K562 (cell line): ENCODE results near the gene STON1. TPM values are rescaled to one million over a fixed set of nuclear protein-coding genes. Genes with fewer than 3 reads are reported as not detected.

Source experiments
- BMI1 ChIP-seq: fragments of 150-350 bp; IDR thresholded peaks from 2 replicates; pipeline ENCODE4 v1.6.1; 2014; ENCODE audit warnings: low read length
- EWSR1 ChIP-seq: fragments of 450-650 bp; IDR thresholded peaks from 2 replicates; pipeline ENCODE4 v1.6.1; 2018; ENCODE audit warnings: borderline replicate concordance, mild to moderate bottlenecking, low read depth, moderate library complexity; ENCODE audit not compliant: partially characterized antibody
- FOSL1 ChIP-seq: fragments of 200-800 bp; sonication (Bioruptor generic); conservative IDR thresholded peaks from 2 replicates; pipeline ENCODE4 v1.6.1; 2016; ENCODE audit warnings: missing genetic modification characterization, missing compliant biosample characterization
- FOXO4 ChIP-seq: fragments of 450-650 bp; formaldehyde crosslinking; IDR thresholded peaks from 2 replicates; pipeline ENCODE4 v1.4.0; 2020; ENCODE audit warnings: mild to moderate bottlenecking, moderate library complexity
- GABPB2 ChIP-seq: fragments of 250-450 bp; sonication (Bioruptor Pico); conservative IDR thresholded peaks from 2 replicates; pipeline ENCODE4 v1.5.1; 2021; ENCODE audit warnings: mild to moderate bottlenecking
- LEF1 ChIP-seq: fragments of 450-650 bp; IDR thresholded peaks from 2 replicates; pipeline ENCODE4 v1.6.1; 2016; ENCODE audit warnings: mild to moderate bottlenecking
- MEF2A ChIP-seq: IDR thresholded peaks from 2 replicates; pipeline ENCODE4 v1.6.1; 2011; ENCODE audit warnings: low read depth, mild to moderate bottlenecking, low read length, moderate library complexity; ENCODE audit not compliant: control insufficient read depth
- NFE2L1 ChIP-seq: fragments of 450-650 bp; IDR thresholded peaks from 2 replicates; pipeline ENCODE4 v1.6.1; 2016; ENCODE audit warnings: missing genetic modification characterization, low read depth, mild to moderate bottlenecking, missing compliant biosample characterization, moderate library complexity, borderline replicate concordance
- NFRKB ChIP-seq: fragments of 450-650 bp; IDR thresholded peaks from 2 replicates; pipeline ENCODE4 v1.6.1; 2016; ENCODE audit warnings: low read depth
- PML ChIP-seq: IDR thresholded peaks from 2 replicates; pipeline ENCODE4 v1.6.1; 2012; ENCODE audit warnings: low read length, inconsistent platforms
- RCOR1 ChIP-seq, 2 experiments: IDR thresholded peaks; 2 replicates each; pipeline ENCODE4 v1.6.1; 2012; ENCODE audit warnings: low read depth in 2 of 2, low read length in 2 of 2, borderline replicate concordance in 1 of 2, improper control_type of control experiment in 1 of 2
- REST ChIP-seq, 2 experiments: fragments of 450-650 bp; formaldehyde crosslinking in 1 of 2; IDR thresholded peaks; 2 replicates each; pipeline versions ENCODE4 v1.4.0 to v1.6.1; 2014 to 2020; ENCODE audit warnings: mild to moderate bottlenecking in 2 of 2, borderline replicate concordance in 1 of 2, low read depth in 1 of 2
- SMAD1 ChIP-seq: fragments of 150-350 bp; IDR thresholded peaks from 2 replicates; pipeline ENCODE4 v1.6.1; 2014; ENCODE audit warnings: low read length, low read depth; ENCODE audit not compliant: partially characterized antibody
- SOX6 ChIP-seq: fragments of 450-650 bp; IDR thresholded peaks from 2 replicates; pipeline ENCODE4 v1.6.1; 2014; ENCODE audit warnings: mild to moderate bottlenecking
- TAF1 ChIP-seq: IDR thresholded peaks from 2 replicates; pipeline ENCODE4 v1.6.1; 2011; ENCODE audit warnings: mild to moderate bottlenecking, low read length, moderate library complexity; ENCODE audit not compliant: insufficient read depth, control insufficient read depth, severe bottlenecking; ENCODE audit errors: extremely low read depth
- ZFP30 ChIP-seq: fragments of 250-450 bp; sonication (Bioruptor Pico); IDR thresholded peaks from 2 replicates; pipeline ENCODE4 v1.8.0; 2022; ENCODE audit warnings: moderate library complexity, mild to moderate bottlenecking, inconsistent platforms, borderline replicate concordance
- ZNF24 ChIP-seq: fragments of 450-650 bp; IDR thresholded peaks from 2 replicates; pipeline ENCODE4 v1.6.1; 2016
- ZNF431 ChIP-seq: sonication (generic); formaldehyde crosslinking; IDR thresholded peaks from 2 replicates; pipeline ENCODE4 v1.8.0; 2022; ENCODE audit warnings: mild to moderate bottlenecking, missing genetic modification reagents
- ZNF586 ChIP-seq: fragments of 450-650 bp; formaldehyde crosslinking; conservative IDR thresholded peaks from 2 replicates; pipeline ENCODE4 v1.4.0; 2020; ENCODE audit warnings: mild to moderate bottlenecking, moderate library complexity
- polyA plus RNA-seq, 8 experiments: library from polyadenylated mRNA; depleted of rRNA in 4 of 8; stranded (reverse) in 5 of 8; unstranded in 3 of 8; fragments of >200 nt; fragmentation: Nextera tagmentation in 2 of 8; fragmentation: Illumina TruSeq in 1 of 8; extraction: Ambion mirVana in 2 of 8; extraction: Trizol in 1 of 8; gene quantifications; 2 replicates each; pipeline versions ENCODE4 v1.2.1 to v1.2.3, GENCODE V29; 2011 to 2014; ENCODE audit warnings: inconsistent platforms in 1 of 8, missing spikeins in 1 of 8
- total RNA-seq, 7 experiments: library from RNA; depleted of rRNA in 6 of 7; stranded (reverse); fragments of >200 nt in 6 of 7; fragmentation: Illumina TruSeq in 2 of 7; extraction: Trizol in 2 of 7; gene quantifications; 2 replicates each; pipeline versions ENCODE4 v1.2.1 to v1.2.3, GENCODE V29; 2011 to 2021; ENCODE audit warnings: low replicate concordance in 1 of 7

STON1 gene
- total and polyA plus RNA-seq, 9 of the 15 experiments (the other 6 are each of a cell fraction or from before 2014, with no cell fraction given): 0.07 to 1.2 (median 0.55) TPM

GRCh38 chr2:48633143-48633542 lies 103.2 kb downstream of the STON1 start (continued):
- no peak for TF ChIP-seq REST (IDR thresholded peaks at IDR 0.05; ENCODE audit: borderline replicate concordance)
- no peak for TF ChIP-seq REST (CRISPR knock-in tag; IDR thresholded peaks at IDR 0.05; ENCODE audit: low read depth)
- TF ChIP-seq EWSR1: no peak
- TF ChIP-seq FOXO4: no peak
- no peak for TF ChIP-seq LEF1
- TF ChIP-seq TAF1: no peak
- TF ChIP-seq RCOR1 (IDR thresholded peaks at IDR 0.05; ENCODE audit: borderline replicate concordance in 1 of 2, low read depth in 2 of 2, low read length in 2 of 2): peak in 1 of 2 experiments; percentile 70; a peak in 2 of 4 replicates
- TF ChIP-seq NFE2L1: no peak
- no peak for TF ChIP-seq ZNF24
- TF ChIP-seq SOX6: no peak
- no peak for TF ChIP-seq BMI1
- no peak for TF ChIP-seq ZNF586 (CRISPR knock-in tag)
- no peak for TF ChIP-seq GABPB2 (CRISPR knock-in tag)
- no peak for TF ChIP-seq MEF2A
- peak; percentile 42 for TF ChIP-seq FOSL1 (tag)
- TF ChIP-seq NFRKB: no peak
- TF ChIP-seq ZFP30 (CRISPR knock-in tag): no peak
- no peak for TF ChIP-seq SMAD1
- peak; percentile 65; the same call in 1 of the 2 replicates for TF ChIP-seq PML
- no peak for TF ChIP-seq ZNF431 (CRISPR knock-in tag)
